Measurements from ENCODE around the gene ERICH4. TPM values are rescaled to one million over a fixed set of nuclear protein-coding genes. Genes with fewer than 3 reads are reported as not detected.
"Not testable (repeated sequence)": the region's sequence is repeated elsewhere in the genome, so short reads cannot be mapped to it uniquely, and the experiment has no call there.

ERICH4 gene
- total RNA-seq, 1 donor, result not detected

DNA sequence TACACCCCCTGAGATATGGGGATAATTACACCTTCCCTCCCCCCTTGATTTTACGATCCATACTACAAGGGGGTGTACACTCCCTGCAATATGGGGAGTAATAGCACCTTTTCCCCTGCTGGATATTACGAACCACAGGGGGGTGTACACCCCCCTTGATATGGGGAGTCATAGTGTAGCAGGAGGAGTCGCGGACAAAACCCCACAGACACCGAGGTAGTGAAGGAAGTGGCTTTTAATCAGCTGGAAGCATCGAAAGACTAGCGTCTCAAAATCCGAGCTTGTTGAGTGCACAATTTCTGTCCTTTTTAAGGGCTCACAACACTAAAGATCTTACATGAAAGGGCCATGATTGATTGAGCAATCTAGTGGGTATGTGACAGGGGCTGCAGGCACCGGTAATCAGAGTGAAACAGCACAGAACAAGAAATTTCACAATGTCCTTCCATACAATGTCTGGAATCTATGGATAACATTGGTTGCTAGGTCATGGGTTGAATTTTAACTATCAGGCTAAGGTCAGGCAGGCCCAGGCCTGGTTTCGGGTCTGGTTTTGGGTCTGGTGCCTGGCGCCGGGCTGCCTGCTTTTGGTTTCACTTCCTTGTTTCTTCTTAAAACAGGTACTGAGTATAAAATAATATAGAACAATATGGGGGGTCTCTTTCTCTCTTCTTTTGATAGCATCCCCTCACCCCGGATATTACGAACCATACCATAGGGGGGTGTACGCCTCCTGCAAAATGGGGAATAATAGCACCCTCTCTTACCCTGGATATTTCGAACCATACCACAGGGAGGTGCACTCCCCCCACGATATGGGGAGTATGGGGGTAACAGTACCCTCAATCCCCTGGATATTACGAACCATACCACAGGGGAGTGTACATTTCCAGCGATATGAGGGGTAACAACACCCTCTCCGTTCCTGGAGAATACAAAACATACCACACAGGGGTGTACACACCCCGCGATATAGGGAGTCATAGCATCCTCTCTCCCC lies 20.6 kb downstream of the ERICH4 start:
- not testable (repeated sequence) for H3K4me3 ChIP-seq (ENCODE audit: low read length); H3K9me3 ChIP-seq (ENCODE audit: low read depth, low read length)
- H3K4me1 ChIP-seq (ENCODE audit: insufficient read depth, low read length), result peaks cover 11% of the 10 kb centered on the region
- peaks cover 32% of the 10 kb centered on the region for H3K27me3 ChIP-seq (ENCODE audit: insufficient read depth, low read length)

DNA sequence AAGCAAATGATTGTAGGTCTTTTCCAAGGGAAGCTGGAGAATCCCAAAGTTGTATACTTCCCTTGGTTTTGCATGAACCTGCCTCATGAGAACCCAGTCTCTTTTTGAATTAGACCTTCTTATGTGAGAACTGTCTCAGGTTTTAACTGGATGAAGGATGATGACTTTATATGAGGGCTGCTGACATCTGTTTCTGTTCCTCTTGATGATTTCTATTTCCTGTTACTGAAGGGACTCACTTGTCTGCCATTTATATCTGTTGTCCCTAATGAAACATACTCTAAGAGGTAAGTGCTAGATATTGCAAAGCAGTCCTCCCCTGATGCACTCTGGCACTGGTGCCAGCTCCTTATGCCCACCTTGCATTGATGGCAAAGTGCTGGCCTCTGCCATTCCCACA lies 33.6 kb downstream of the ERICH4 start:
- Histone ChIP-seq H3K4me3 (ENCODE audit: low read length) (no peak overlapping the region), H3K27me3 (ENCODE audit: insufficient read depth, low read length) (peaks cover 16% of the 10 kb centered on the region), H3K9me3 (ENCODE audit: low read depth, low read length) (no peaks in the 10 kb centered on the region), H3K4me1 (ENCODE audit: insufficient read depth, low read length) (no peaks in the 10 kb centered on the region)

DNA sequence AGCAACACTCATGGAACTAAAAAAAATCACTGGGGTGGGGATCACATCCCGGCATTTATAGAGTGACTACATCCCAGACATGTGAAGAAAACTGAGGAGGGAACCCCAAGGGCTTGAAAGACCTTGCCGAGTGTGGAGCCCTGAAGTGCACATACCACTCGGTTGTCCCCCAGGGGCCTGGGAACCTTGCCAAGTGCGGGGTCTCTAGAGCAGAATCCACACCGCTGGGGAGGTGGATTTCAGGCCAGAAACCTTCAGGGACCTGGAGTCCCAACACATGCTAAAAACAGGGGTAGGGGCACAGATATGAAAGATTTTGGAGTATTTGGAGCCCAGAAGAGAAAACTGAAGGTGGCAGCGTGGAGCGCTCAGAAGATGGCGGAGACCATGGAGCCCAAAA lies 35.2 kb downstream of the ERICH4 start:
- peaks cover 9% of the 10 kb centered on the region for H3K27me3 ChIP-seq (ENCODE audit: insufficient read depth, low read length)
- no peak overlapping the region for H3K4me3 ChIP-seq (ENCODE audit: low read length)
- H3K9me3 ChIP-seq (ENCODE audit: low read depth, low read length), result no peaks in the 10 kb centered on the region

DNA sequence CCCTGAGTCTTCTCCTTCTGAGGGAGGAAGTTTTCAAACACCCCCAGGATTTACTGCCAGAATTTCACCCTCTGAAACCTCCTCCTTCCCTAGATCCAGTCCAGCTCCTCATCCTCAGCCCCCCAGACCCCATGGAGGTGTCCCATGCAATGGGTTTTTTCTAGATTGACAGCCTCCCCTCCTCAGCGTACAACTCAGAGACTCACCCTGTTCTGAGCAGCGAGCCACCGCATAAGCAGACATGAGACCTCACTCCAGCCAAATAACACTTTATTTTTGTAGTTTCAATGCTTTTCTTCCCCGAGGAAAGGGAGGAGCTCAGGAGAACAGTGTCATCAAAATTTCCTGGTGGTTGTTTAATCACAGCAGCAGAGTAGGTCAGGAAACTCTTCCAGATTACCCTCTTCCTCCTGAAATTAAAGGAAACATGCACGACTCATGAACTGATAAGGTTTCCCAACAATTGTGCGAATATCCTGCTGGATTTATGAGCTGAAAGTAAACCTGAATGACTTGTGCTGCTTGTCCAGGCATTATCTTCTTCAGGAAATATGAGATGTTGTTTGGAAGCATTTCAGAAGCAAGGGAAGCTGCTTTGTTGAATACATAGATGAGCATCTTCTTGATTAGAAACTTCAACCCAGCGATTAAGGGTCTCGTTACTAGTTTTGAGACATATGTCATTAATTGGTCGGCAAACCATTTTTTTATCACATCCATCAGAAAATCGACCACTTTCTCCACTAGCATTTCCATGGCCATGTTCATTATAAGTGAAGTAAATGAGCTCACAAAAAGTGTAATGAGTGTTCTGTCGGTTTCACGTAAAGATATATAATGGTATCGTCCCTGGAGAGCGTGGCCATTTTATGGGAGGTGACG lies 36.2 kb downstream of the ERICH4 start:
- Histone ChIP-seq H3K4me1 (ENCODE audit: insufficient read depth, low read length) (no peaks in the 10 kb centered on the region), H3K9me3 (ENCODE audit: low read depth, low read length) (no peaks in the 10 kb centered on the region), H3K27me3 (ENCODE audit: insufficient read depth, low read length) (peaks cover 4% of the 10 kb centered on the region), H3K4me3 (ENCODE audit: low read length) (no peak overlapping the region)

More for the DNA sequence above, 35.2 kb downstream of the ERICH4 start:
- H3K4me1 ChIP-seq (ENCODE audit: insufficient read depth, low read length), result no peaks in the 10 kb centered on the region

DNA sequence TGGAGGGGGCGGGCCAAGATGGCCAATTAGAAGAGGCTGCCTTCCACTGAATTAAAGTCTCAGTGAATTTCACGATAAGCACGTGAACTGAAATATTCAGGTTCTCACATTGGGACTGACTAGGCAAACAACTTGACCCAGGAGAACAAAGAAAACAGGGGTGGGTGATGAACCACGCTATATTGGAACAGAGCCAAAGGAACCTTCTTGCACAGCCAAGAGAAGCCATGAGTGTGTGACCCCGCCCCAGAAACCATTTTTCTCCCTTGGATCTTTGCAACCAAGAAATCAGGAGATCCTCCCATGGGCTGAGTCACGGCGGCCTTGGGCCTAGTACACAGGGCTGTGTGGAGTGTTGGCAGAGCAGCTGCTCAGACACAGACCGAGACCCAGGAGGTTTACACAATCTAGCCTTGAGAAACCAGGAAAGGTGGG lies 36.8 kb downstream of the ERICH4 start:
- Histone ChIP-seq H3K9me3 (ENCODE audit: low read depth, low read length) (no peaks in the 10 kb centered on the region), H3K27me3 (ENCODE audit: insufficient read depth, low read length) (peaks cover 4% of the 10 kb centered on the region), H3K4me3 (ENCODE audit: low read length) (no peak overlapping the region), H3K4me1 (ENCODE audit: insufficient read depth, low read length) (no peaks in the 10 kb centered on the region)

DNA sequence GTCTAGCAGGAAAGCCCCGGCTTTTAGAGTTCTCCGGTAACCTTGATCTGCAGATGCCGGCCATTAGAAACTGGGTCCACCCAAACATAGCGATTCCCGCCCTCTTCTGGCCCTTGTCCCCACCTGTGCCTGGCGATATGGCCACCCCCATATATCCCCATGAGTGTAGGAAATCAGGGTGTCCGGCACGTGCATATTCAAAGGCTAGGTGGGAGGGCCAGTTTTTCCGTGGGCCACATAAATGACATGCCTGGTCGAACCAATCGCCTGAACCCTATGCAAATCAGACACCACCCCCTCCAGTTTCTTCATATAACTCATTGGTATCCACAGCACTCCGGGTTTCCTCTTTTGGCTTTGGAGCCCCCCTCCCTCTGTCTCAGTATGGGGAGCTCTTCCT lies 37.4 kb downstream of the ERICH4 start:
- no peaks in the 10 kb centered on the region for H3K9me3 ChIP-seq (ENCODE audit: low read depth, low read length)
- H3K27me3 ChIP-seq (ENCODE audit: insufficient read depth, low read length), result peaks cover 8% of the 10 kb centered on the region
- no peak overlapping the region for H3K4me3 ChIP-seq (ENCODE audit: low read length)
- H3K4me1 ChIP-seq (ENCODE audit: insufficient read depth, low read length), result no peaks in the 10 kb centered on the region

DNA sequence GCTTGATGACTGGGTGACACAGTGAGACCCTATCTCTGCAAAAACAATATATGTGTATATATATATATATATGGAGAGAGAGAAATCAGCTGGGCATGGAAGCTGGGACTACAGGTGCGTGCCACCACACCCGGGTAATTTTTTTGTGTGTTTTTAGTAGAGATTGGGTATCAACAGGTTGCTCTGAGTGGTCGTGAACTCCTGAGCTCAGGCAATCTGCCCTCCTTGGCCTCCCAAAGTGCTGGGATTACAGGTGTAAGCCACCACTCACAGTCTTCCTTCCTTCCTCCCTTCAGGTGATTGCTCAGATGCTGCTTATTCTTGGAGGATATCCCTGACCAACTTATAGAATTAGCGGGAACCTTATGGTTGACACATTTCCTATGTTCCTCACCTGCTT lies 41.9 kb downstream of the ERICH4 start:
- H3K27me3 ChIP-seq (ENCODE audit: insufficient read depth, low read length), result peaks cover 10% of the 10 kb centered on the region
- no peaks in the 10 kb centered on the region for H3K9me3 ChIP-seq (ENCODE audit: low read depth, low read length)
- no peak overlapping the region for H3K4me3 ChIP-seq (ENCODE audit: low read length)
- H3K4me1 ChIP-seq (ENCODE audit: insufficient read depth, low read length), result no peaks in the 10 kb centered on the region

DNA sequence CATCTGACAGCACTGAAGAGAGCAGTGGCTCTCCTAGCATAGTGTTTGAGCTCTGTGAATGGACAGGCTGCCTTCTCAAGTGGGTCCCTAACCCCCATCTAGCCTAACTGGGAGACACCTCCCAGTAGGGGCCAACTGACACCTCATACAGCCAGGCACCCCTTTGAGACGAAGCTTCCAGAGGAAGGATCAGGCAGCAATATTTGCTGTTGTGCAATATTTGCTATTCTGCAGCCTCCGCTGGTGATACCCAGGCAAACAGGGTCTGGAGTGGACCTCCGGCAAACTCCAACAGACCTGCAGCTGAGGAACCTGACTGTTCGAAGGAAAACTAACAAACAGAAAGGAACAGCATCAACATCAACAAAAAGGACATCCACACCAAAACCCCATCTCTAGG lies 44.0 kb downstream of the ERICH4 start:
- not testable (repeated sequence) for H3K27me3 ChIP-seq (ENCODE audit: insufficient read depth, low read length); H3K9me3 ChIP-seq (ENCODE audit: low read depth, low read length); H3K4me3 ChIP-seq (ENCODE audit: low read length); H3K4me1 ChIP-seq (ENCODE audit: insufficient read depth, low read length)

DNA sequence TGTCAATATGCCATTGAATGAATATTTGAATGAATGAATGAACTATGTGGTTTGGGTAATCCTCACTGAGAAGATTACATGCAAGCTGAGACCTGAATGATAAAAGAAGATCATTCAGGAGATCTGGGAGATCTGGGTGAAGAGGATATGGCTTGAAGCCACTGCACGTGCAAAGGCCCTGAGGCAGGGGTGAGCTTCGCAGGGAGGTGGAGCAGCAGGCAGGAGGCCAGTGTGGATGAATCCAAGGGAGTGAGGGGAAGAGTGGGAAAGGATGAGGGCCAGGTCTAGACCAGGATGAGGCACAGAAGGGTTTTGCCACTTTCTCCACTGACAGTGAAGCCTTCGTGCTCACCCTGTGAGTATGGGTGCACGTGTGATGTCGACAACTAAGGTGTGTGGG lies 49.9 kb downstream of the ERICH4 start:
- no peaks in the 10 kb centered on the region for H3K9me3 ChIP-seq (ENCODE audit: low read depth, low read length)

More for the DNA sequence above, 49.9 kb downstream of the ERICH4 start:
- H3K4me3 ChIP-seq (ENCODE audit: low read length), result no peak overlapping the region
- no peaks in the 10 kb centered on the region for H3K4me1 ChIP-seq (ENCODE audit: insufficient read depth, low read length)
- no peaks in the 10 kb centered on the region for H3K27me3 ChIP-seq (ENCODE audit: insufficient read depth, low read length)

Other genes with a start within 250 kb of the ERICH4 start
- gene CYP2S1, start 249.9 kb upstream of the ERICH4 start, total RNA-seq, result 2.1 TPM
- 0.31 TPM for gene AXL, start 223.9 kb upstream of the ERICH4 start, total RNA-seq
- 171 TPM for gene HNRNPUL1, start 178.8 kb upstream of the ERICH4 start, total RNA-seq
- 10.1 TPM for gene CCDC97, start 133.0 kb upstream of the ERICH4 start, total RNA-seq
- gene TGFB1, start 89.2 kb upstream of the ERICH4 start, total RNA-seq, result 90.6 TPM
- 3.8 TPM for gene B9D2, start 79.0 kb upstream of the ERICH4 start, total RNA-seq
- gene TMEM91, start 66.6 kb upstream of the ERICH4 start, total RNA-seq, result 14.2 TPM
- gene EXOSC5, start 45.8 kb upstream of the ERICH4 start, total RNA-seq, result 8.0 TPM
- 30.2 TPM for gene BCKDHA, start 45.3 kb upstream of the ERICH4 start, total RNA-seq
- 0.42 TPM for gene B3GNT8, start 15.8 kb upstream of the ERICH4 start, total RNA-seq
- gene DMAC2, start 3.2 kb upstream of the ERICH4 start, total RNA-seq, result 13.0 TPM
- 3.9 TPM for gene CEACAM21, start 133.0 kb downstream of the ERICH4 start, total RNA-seq
- gene CEACAM4, start 183.9 kb downstream of the ERICH4 start, total RNA-seq, result 3.9 TPM
- not detected for gene CEACAM7, start 245.1 kb downstream of the ERICH4 start, total RNA-seq

Data from mononuclear cell (primary cell).